Stimulated activated CD4-positive, alpha-beta T cell treated with anti-CD3 and anti-CD28 coated beads, Interleukin-2, amount 100 ng/mL, for 24 hours (primary cell): Measurements from ENCODE around the gene RNF150.
"Not testable (repeated sequence)": the region's sequence is repeated elsewhere in the genome, so short reads cannot be mapped to it uniquely, and the experiment has no call there.

Experiments used
- DNase-seq, 2 donors: peaks; one replicate each; pipeline ENCODE4 v3.0.0-alpha.2; 2020

The RNF150 gene

DNA sequence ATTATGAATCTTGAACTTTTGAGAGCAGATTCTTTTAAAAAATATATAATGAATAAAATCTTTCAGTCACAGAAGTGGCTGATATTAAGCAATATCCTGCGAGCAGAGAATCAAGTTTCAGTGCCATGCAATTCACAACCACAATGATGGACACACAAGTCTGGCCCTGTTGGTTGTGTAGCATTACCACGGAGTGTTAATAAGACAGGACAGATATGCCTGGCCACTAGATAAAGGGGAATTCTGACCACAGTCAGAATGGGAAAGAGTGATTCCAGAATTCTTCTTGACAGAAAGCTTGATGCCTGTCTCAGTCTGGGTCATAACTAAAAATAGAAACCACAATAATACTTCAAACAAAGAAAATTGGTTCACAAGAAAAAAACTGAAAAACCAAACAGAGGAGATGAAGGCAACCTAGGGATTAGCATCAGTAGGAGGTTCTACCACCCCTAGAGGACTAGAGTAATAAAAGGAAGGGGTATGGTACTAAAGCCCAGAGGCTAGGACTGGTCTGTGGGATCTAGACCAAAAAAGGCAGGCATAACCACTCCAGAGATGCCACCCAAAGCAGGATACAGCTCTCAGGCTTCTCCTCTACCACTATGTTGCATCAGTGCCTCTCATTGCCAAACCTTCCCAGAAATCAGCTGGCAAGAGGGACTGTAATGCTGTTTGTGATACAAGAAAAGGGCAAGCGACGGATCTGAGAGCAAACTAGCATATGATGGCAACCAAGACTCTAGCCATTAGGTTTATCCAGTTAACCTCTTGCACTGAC, 59.0 kb downstream of the RNF150 start:
- no peak for DNase-seq

DNA sequence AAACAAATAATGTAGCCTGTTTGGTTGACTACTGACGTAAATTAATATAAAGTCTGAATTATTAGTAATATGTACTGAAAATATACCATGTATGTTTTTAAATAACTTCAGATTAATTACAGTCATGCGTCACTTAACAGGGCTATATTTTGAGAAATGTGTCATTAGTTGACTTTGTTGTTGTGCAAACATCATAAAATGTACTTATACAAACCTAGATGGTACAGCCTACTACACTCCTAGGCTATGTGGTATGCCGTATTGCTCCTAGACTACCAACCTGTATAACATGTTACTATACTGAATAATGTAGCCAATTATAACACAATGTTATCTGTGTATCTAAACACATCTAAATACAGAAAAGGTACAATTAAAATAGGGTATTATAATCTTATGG, 66.6 kb downstream of the RNF150 start:
- DNase-seq, result no peak

DNA sequence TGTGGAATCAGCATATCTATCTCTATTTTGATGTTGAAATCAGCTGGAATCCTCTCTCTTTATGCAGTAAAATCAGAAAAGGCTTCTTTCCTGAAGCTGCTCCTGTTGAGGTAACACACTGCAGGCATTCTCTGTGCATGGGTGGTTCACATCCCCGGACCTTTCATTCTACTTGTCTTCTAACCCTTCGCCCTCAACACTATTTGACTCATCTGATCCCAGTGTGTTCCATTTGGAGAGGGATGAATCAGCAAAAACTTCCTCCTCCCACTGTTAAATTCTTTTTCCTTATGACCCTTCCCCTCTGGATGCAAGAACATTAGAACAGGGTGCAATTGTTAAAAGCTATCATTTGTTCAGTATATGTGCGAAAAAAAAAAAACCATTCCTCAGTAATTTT, 67.4 kb downstream of the RNF150 start:
- DNase-seq, result no peak

DNA sequence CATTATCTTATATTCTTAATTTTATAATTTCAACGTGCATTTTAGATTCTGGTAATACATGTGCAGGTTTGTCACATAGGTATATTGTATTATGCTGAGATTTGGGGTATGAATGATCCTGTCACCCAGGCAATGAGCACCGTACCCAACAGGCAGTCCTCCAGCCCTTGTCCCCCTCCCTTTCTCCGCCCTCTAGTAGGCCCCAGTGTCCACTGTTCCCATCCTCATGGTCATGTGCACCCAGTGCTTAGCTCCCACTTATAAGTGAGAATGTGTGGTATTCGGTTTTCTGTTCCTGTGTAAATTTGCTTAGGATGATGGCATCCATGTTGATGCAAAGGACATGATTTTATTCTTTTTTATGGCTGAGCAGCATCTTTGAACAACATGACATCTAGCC, 70.6 kb downstream of the RNF150 start:
- DNase-seq, result no peak

DNA sequence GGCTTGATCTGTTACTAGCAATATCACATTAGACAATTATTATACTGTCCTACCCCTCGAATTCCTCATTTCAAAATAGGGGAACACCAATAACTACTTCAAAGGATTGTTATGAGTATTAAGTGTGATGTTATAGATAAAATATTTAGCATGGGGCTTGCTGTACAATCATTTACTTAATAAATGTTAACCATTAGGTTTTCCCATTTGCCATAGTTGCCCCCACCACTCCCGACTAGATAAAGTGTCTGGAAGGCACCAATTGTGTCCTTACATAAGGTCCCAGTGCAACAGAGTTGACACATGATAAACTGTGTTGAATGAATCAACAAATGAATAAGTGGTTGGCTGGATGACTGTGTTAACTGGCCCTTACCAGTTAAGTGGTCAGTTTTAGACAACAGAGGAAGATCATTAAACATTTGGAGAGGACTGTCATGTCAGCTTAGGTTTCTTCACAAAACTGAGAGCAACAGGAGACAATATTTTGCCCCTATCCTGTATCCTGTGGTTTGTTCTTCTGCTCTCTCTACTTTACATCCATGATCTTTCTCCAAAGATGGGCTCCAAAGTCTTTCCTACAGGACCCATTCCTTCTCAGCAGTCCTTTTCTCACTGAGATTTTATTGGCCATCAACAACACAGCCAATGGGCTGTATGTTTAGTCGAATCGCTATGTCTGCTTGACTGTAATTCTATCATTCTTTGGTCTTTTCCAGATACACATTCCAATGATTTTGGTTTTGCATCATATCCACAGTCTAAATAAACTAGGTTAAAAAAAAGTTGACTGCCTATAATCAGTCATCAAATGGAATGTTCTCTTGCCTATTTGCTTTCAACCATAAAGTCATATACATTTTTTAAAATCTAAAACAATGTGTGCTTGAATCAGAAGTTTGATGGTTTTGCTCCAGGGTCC, 74.4 kb downstream of the RNF150 start:
- DNase-seq, result no peak

DNA sequence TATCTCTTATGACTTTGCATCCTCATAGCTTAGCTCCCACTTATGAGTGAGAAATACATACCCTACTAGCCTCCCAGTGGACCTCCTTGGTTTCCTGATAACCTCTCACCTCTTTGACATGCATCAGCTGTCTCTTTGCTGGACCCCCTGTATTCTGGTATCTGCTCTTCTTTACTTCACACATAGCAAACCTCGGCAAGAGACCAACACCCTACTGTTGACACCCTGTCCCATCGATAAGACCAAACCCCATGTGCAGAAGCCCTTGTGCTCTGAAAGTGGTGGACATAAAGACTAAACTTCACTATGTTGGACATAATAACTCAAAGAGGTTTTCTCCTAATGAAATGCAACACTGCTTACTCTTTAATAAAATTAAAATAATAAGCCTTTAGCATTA, 75.7 kb downstream of the RNF150 start:
- no peak for DNase-seq

DNA sequence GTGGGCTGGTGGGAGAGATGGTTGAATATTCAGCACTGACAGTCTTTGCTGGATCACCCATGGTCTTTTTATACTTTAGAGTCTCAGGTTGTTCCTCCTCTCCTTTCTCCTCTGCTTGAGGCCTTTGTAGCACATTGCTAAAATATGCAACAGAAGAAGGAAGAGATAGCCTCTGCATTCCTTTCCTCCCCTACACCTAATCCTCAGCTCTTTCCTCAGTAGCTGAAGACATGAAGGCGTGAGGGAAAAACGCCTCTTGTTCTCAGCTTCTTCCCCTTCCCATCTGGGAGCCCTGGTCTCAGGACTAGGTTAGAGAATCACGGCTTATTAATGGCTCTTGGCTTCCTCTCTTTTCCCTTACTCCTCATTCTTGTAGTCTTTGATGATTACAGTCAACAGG, 76.8 kb downstream of the RNF150 start:
- DNase-seq, result no peak

DNA sequence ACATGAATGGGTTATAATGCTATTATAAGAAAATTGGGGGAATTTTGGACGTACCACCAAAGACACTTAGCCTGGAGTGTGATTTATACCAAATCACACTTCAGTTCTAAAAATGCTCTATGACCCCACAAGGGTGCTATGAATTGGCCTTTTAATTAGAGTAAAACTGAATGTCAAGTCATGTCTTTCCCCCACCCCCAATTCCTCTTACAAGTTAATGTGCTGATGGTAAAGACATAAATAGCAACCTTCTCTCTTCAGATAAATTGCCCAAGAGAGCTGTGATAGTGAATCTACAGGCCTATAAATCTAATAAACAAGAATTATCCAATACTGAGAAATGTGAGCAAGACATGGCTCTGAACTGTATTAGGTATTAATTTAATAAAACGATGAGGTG, 78.8 kb downstream of the RNF150 start:
- no peak for DNase-seq

DNA sequence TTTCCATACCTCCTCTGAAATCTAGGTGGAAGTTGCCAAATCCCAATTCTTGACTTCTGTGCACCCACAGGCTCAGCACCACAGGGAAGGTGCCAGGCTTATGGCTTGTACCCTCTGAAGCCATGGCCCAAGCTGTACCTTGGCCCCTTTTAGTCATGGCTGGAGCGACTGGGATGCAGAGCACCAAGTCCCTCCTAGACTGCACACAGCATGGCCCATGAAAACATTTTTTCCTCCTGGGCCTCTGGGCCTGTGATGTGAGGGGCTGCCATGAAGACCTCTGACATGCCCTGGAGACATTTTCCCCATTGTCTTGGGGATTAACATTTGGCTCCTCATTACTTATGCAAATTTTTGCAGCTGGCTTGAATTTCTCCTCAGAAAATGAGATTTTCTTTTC, 82.3 kb downstream of the RNF150 start:
- not testable (repeated sequence) for DNase-seq

DNA sequence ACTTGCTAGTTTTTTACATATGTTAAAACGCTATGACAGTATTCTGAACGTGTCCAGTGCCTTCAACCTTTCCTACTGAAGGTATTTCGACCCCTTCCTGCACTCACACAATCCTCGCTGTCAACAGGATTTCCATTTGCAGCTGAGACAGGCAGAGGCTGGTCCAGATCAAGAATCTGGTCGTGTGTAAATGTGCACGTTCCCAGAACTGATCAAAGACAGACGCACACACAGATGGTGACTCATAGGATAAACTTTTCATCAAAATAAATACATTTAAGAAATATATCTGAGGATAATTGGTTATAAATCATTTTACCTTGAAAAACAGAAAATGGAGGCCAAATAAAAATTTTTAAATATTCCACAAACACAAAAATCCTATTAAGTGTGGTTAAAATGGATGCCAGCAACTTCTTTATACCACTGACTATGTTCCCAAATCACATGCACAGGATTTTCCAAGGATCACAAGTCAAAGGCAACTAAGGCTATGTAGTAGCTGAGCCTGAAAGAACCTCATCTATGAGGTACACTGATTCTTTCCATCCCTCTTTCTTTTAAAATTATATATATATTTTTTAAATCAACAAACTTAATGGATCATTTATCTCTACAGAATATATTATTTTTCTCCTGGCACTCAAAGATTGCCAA, 85.9 kb downstream of the RNF150 start:
- DNase-seq, result no peak

DNA sequence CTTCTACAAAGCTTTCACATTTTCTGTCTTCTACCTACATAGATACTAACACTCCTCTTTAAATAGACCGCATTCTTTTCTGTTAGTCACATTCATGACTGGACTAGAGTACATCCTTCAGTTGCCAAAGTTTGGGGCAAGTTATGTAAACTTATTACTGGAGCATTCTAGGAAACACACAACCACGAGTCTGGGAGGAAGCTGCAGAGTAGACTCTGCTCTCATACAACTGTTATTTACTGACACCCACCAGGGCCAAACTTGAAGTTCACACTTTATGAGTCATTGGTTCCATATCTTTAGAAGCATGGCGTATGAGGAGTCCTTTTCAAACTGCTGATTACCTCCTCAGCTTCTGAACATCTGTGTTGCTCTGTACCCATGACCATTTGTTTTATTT, 87.0 kb downstream of the RNF150 start:
- DNase-seq, result no peak

DNA sequence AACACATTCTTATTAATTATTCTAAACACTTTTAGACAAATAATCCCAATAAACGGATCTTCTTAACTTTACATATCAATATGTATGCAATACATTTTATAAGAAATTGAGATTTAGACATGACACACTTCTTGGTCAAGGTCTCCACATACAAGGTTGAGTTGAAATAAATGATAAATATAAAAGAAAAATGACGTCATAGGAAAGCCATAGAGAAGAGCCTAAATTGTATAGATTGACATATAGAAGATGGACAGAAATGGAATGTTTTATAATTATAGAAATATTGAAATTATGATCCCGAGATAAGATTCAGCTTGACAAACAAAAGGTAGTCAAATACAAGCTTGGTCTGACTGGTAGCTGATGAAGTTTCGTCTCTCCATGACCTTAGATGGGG, 87.4 kb downstream of the RNF150 start:
- DNase-seq, result no peak

DNA sequence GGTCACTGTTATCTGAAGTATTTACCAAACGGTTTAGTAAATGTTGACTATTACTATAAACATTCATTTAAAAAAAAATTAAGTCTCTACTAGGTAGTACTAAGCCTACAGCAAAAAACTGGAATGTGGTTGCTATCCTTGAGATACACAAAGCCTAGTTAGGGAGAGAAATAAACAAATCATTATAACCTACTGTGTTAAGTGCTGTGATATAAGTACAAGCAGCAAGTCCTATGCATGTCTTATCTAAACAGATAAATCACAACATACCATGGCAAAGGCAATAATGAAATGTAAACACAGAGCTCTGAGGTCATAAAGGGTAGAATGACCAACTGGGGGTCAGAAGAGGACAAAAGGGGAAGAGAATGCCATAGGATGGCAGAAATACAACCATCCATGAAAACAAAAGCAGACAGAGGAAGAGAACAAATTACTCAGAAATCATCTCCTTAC, 92.2 kb downstream of the RNF150 start:
- no peak for DNase-seq

DNA sequence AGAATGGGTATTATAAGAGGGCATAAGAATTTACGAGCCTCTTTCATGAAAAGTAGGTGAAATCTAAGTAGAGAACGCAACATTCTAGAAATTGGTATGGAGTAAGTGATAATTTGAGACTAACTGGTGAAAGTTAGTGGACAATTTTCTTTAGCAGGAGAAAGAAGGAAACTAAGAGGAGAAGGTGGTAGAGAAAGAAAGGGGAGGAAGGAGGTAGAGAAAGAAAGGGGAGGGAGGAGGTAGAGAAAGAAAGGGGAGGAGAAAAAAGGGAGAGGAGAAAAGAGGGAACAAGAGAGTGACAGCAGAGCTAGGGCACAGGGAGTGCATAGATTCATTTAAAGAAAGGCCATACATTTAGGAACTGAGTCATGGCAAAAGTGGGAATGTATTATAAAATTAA, 94.1 kb downstream of the RNF150 start:
- DNase-seq, result no peak

DNA sequence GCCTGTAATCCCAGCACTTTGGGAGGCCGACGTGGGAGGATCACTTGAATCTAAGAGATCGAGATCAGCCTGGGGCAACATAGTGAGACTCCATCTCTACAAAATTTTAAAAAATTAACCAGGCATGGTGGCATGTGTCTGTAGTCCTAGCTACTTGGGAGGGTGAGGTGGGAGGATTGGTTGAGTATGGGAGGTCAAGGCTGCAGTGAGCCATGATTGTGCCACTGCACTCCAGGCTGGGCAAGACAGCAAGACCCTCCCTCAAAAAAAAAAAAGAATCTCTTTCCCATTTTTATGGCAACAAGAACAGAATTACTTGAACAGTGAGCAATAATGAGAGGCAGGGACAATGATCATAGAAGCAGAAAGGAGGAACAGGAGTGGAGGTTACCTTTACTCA, 94.8 kb downstream of the RNF150 start:
- no peak for DNase-seq

DNA sequence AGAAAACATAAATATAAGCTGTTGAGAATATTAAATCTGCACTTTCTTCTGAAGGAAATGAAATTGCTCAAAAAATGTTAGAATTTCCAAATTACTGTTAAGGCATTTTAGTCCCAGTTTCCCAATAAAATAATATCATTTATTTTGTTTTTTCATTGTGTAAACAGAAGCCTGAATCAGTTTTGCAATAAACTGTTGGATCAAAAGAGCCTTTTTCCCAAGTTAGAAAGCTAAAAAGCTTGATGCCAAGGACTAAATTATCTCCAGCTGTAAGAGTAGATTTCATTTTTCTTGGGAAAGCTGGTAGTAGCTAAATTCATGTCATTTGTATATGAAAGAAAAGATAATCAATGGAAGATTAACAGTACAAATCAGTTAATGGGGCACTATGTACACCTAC, 95.8 kb downstream of the RNF150 start:
- no peak for DNase-seq

DNA sequence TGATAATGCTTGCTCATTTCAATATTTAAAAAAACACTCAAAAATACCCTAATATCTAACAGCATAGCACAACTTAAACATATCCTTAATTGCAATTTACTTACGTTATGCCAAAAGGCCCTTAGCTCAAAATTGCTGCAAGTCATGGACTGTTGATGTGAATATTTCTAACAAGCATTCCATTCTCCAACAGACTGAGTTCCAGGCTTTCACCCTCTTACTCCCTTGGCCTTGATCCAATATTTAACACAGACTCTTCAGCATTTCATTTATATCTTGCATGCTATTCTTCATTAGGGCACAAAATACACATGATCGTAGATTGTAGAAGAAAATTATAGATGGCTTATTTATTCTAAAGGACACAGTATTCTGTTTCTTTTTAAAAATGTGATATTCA, 96.5 kb downstream of the RNF150 start:
- no peak for DNase-seq

DNA sequence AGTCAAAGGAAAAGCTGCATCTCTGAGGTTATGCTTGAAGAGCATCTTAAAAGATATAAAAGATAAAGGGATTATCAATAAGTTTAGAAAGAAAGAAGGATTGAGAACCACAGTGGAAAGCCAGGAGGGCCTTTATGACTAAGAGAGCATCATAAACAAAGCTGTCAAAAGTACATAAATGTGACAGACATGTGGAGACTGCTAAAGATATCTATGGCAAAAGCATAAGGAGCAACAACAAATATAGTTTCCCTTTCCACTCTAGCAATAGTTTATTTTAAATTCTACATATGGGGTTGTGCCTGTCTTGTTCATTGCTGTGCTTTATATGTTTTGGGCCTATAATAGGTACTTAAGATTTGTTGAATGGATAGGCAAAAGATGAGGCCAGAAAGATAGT, 97.3 kb downstream of the RNF150 start:
- DNase-seq, result no peak

DNA sequence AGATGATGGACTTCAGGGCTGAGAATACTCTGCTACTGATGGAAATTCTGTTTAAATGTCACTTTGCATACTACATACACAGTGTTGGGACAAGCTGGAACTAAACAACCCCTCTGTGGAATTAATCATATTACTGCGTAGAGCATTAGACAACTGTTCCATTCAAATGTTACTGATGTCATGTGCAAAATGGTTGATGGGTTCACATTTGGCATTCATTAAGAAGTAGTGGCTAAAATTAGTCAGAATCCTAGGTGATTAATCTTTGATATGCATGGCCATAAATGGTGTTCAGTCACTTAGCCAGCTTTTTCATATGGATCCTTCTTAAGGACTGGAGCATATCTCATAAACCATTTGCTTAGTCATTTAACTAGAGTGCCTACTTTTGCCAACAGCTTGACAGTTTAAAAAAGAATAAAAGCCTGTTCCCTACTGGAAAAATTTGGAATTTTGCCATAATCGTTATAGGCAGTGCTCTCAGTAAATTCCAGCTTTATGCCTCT, 105.2 kb downstream of the RNF150 start:
- DNase-seq, result no peak

DNA sequence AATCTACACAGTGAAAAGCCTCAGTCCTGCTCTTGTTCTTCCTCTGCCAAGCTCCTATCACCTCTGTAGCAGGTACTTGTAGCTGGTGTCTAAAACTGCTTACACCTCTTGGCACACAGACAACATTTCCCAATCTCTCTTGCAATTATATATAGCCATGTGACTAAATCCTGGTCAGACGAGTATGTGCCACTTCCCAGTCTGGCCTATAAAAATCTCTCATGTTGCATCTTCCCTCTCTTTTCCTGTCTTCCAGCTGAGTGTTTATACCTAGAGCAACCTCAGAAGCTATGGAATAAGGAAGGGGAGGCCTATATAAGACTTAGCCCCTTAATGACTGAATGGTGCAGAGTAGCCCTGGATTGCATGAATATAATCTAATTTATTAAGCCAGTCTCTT, 105.8 kb downstream of the RNF150 start:
- DNase-seq, result no peak

DNA sequence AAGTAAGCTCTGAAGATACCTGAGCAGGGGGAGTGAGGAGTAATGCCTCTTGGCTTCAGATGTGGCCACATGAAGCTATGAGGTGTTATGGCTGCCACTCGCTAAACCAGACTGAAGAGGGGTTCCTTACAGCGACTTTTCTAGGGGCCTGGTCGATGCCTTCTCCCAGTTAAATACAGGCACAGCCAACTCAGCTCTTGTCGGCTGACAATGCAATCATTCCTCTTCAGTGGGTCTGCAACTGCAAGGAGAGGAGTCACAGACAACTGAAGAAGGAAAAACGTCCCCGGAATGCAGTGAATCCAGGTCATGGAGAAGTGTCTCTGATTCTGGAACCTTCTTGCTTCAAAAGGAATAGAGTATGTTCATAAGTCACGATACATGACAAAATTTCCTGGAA, 106.4 kb downstream of the RNF150 start:
- DNase-seq, result no peak

DNA sequence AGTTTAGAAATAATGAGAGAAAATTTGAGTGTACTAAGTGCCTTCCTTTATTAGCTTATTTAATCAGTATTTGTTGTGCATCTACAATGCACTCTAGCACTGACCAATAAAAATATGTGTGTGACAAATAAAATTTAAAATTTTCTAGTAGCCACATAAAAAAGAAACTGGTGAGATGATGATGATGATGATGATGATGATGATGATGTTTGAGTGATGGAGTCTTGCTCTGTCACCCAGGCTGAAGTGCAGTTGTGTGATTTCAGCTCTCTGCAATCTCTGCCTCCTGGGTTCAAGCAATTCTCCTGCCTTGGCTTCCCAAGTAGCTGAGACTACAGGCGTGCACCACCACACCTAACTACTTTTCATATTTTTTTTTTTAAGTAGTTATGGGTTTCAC, 110.2 kb downstream of the RNF150 start:
- no peak for DNase-seq

DNA sequence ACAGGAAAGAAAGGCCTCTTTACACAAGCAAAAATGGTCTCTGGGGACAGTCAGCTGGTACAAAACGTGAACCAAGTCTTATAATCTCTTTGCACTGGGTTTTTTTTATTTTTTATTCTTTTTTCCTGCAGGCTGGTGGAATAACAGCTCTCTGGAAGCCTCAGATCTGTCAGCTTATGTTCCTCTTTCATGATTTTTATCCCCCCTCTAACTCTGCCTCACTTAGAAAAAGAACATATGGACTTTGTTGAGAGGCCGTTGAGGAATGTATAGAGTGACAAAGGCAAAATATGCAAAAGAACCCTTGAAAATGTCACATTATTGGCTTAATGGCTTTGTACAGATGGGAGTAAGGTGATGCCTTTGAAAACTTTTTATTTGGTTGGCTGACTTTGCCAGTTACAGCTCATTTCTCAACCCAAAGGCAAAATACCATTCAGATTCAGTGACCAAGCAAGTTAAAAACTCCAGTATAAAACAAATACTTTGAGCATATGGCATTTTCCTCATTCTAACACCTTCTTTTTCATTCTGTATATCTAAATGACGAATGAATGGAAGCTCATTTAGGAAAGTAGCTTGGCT, 111.1 kb downstream of the RNF150 start:
- no peak for DNase-seq
